GM15510 (cell line): ENCODE results near the gene RAB8B.

ENCODE experiments used
- POLR2A ChIP-seq: IDR thresholded peaks from 3 replicates; pipeline ENCODE4 v1.6.1; 2011; ENCODE audit warnings: borderline replicate concordance; ENCODE audit not compliant: insufficient read length; ENCODE audit errors: extremely low read depth

RAB8B gene

DNA sequence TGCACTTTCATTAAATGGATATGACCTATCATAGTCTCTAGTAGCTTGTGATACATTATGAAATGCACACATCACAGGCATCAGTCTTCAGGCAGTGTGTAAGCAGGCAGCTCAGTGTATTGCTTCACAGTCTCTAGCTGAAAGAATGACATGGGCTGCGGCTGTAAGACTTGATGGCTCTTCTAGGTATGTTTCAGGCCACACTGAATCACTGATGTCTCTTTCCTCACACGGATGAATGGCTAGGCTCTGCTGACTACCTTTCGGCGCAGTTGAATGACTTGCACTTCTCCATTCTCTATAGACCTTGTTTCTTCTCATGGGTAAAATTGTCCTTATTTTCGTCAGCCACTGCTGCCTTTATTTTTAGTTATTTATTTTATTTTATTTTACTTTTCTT lies 103.4 kb downstream of the RAB8B start:
- no peak for TF ChIP-seq POLR2A

DNA sequence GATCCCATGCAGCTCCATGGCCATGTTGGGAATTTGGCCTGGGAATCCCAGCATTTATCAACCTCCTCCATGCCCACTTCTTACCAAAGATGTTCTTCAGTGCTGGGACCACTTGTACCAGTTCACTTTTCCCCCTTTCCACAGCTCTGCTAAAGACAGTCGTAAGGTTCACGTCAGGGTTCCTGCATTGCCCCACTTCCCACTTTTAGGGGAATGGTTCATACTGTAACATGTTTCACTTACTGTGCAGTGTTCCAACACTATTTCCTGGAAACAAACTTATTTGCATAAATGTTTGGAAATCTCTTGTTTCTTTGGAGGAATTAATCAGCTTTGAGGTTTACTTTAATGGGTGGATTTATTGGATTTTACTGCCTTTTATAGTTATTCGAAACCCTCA lies 105.0 kb downstream of the RAB8B start:
- no peak for TF ChIP-seq POLR2A

DNA sequence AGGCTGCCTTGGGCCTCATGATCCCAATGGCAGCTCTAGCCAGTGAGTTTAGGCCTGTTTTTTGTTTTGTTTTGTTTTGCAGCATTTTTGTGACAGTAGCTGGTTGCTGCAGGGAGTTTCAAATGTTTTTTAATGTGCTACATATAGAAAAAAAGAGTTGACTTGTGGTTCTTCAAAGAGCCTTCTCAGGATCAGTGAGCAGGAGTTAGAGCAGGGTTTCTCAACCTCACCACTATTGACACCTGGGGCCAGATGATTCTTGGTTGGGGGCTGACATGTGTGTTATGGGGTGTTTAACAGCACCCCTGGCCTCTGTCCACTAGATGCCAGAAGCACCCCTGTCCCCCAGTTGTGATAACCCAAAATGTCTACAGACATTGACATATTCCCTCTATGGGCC lies 105.9 kb downstream of the RAB8B start:
- TF ChIP-seq POLR2A = no peak

DNA sequence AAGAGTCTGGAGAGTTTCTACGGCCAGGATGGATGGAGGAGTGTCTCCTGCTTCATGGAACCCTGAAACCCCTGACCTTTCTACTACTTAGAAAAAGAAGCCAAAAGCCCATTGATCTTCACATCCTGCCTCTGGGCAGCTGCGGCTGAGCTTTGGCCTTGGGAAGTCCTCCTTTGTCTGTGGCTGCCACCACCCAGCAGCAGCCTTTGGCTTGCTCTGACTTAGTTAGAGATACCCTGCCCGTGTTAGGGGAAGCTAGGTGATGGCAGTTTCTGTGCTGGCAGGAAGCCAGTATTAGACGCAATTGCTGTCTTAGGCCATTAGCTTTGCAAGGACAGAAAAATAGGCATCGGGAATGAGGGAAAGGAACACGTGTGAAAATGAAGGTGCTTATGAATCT lies 106.8 kb downstream of the RAB8B start:
- TF ChIP-seq POLR2A = no peak

GRCh38 chr15:63299943-63300575 lies 110.7 kb downstream of the RAB8B start:
- no peak for TF ChIP-seq POLR2A

GRCh38 chr15:63301088-63301487 lies 111.7 kb downstream of the RAB8B start:
- no peak for TF ChIP-seq POLR2A

DNA sequence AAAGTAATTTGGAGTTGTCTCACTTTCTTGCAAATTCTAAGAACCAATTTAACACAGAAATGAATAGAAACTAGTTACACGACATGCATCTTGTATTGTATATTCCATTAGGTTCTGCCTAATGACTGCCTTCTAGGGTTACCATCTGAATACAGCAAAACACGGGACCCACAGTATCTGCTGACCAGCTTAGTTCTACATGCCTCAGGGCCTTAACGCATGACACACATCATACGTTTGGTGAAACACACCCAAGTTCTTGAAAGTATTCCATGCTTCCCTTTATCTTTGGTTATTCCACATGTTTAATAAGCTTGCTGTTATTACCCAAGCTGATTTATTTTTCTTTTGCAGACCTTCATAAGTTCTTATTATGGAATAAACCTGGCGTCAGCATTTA lies 115.9 kb downstream of the RAB8B start:
- TF ChIP-seq POLR2A = no peak

- TF ChIP-seq POLR2A = no peak
These were observed 117.2 kb downstream of the RAB8B start for GRCh38 chr15:63306492-63307073.

GRCh38 chr15:63308491-63308890 lies 119.1 kb downstream of the RAB8B start:
- TF ChIP-seq POLR2A = no peak

DNA sequence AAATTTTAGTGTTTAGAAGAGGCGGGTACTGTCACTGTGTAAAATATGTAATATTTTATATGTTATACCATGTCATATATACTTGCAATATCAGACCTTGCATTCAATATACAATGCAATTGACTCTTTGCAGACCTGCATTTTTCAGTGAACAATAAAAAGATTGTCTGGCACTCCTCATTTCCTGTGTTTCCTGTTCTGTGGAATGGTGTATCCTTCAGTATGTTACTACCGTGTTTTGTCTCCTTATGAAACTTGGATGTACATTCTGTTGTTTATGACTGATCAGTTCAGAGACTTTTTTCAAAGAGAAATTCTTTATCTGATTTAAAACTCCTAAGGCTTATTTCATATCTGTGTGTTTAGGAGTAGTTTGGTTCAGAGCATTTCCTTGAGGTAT lies 119.5 kb downstream of the RAB8B start:
- no peak for TF ChIP-seq POLR2A

DNA sequence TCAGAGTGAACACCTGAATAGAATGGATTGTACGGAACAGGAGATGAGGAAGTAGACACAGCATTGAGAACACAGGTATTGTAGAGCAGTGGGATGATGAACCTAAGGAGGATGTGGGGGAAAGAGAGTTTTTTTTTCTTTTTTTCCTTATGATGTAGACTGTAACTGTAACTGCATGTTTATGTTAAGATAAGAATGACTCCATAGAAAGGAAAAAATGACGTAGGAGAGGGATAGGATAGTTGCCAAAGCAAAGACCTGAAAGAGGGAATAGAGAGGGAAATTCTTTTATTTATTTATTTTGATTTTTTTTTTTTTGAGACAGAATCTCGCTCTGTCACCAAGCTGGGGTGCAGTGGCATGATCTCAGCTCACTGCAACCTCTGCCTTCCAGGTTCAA lies 121.2 kb downstream of the RAB8B start:
- TF ChIP-seq POLR2A = no peak

GRCh38 chr15:63312286-63312685 lies 122.9 kb downstream of the RAB8B start:
- TF ChIP-seq POLR2A = no peak

DNA sequence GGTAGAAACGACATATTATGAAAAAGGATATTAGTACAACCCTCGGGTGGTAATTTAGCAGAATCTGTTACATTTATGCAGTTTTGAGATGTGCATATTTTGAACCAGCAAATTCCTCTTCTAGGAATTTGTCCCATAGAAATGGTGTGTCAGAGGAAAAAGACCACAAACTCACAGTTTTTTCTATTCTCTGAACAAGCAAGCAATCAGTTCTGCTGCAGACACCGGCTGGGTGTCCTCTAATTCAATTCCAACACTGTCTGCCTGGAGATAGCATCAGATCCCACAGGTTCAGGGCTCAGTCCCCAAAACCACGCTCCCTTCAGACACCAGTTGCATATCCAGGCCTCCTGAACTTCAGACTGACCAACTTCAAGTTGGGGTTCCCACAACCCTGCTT lies 124.4 kb downstream of the RAB8B start:
- TF ChIP-seq POLR2A = no peak

- no peak for TF ChIP-seq POLR2A
These were observed 125.0 kb downstream of the RAB8B start for GRCh38 chr15:63314409-63314808.
